Pancreas (tissue), 10 donors: ENCODE measurements around the gene ERF. TPM values are rescaled to one million over a fixed set of nuclear protein-coding genes. Genes with fewer than 3 reads are reported as not detected.

Source experiments
- ATAC-seq, 4 donors: fragments of 200-7000 bp; cut with Tn5 transposase; one replicate each; pipeline versions ENCODE4 v1.8.0 to v1.9.1; 2020; ENCODE audit warnings: mild to moderate bottlenecking in 4 of 4, moderate library complexity in 4 of 4
- DNase-seq, 6 donors: peaks; one replicate each; pipeline ENCODE4 v3.0.0-alpha.2; 2020
- FAIRE-seq: peaks from 2 replicates; lab custom pipeline; 2012; peaks lifted over from hg19 to GRCh38; lab: Jason Lieb, UNC
- H3K27ac ChIP-seq, 4 donors: fragments of 200-600 bp; sonication (generic); 1 replicate in 3 of 4; 2 replicates in 1 of 4; pipeline versions ENCODE4 v1.5.0 to v1.8.0; 2020
- H3K27me3 ChIP-seq, 4 donors: fragments of 200-600 bp; one replicate each; pipeline ENCODE4 v1.8.0; 2021
- H3K36me3 ChIP-seq, 3 donors: fragments of 200-600 bp; sonication (generic) in 1 of 3; one replicate each; pipeline versions ENCODE4 v1.5.0 to v1.8.0; 2020 to 2021
- H3K4me1 ChIP-seq, 3 donors: fragments of 200-600 bp; one replicate each; pipeline ENCODE4 v1.8.0; 2021
- H3K4me3 ChIP-seq, 4 donors: fragments of 200-600 bp; sonication (generic) in 2 of 4; one replicate each; pipeline versions ENCODE4 v1.5.0 to v1.8.0; 2020 to 2021
- H3K9me3 ChIP-seq, 4 donors: fragments of 200-600 bp; one replicate each; pipeline ENCODE4 v1.8.0; 2021
- CTCF ChIP-seq, 4 donors: fragments of 200-600 bp; sonication (generic) in 3 of 4; IDR thresholded peaks; one replicate each; pipeline versions ENCODE4 v1.5.0 to v1.8.0; 2021; ENCODE audit warnings: antibody characterized with exemption in 4 of 4
- WGBS, 2 donors: extraction: QIAGEN DNeasy Blood & Tissue Kit; methylation state at CpG; one replicate each; pipeline ENCODE4 v1.1.7; 2013; 5-methylcytosine and 5-hydroxymethylcytosine counted together
- intact Hi-C, 3 donors: fragments of 100-400 bp; cut with DNase I; formaldehyde crosslinking; loops; one replicate each; pipeline versions ENCODE4 v1.11.1 to v1.14.2; 2022
- polyA plus RNA-seq, 2 donors: library from polyadenylated mRNA; stranded (reverse); fragments of 200-250 nt; gene quantifications; one replicate each; pipeline ENCODE4 v1.2.3, GENCODE V29; 2013
- total RNA-seq, 6 donors: library from RNA; stranded (reverse); fragmentation: NEBNext Ultra II Directional in 4 of 6; extraction: Animal tissue kit (Norgen Biotek cat#: 25700) in 4 of 6; gene quantifications; one replicate each; pipeline versions ENCODE4 v1.2.1 to v1.2.4, GENCODE V29; 2021 to 2023
- donor health status: healthy with polysubstance abuse.
- donor health status: DM: no; HTN: no; CAD: no; lungs with moderate emphysema.
- donor health status: DM: no; HTN: no; CAD: no.
- donor health status: control.
- donor health status: control.
- donor health status: Bipolar disorder and iron deficiency.
- donor health status: DM: yes; HTN: yes; CAD: no.
- donor health status: DM: no; HTN: no; CAD: no.
- donor health status: DM: no; HTN: no; CAD: no.
- donor health status: DM: yes; HTN: yes; CAD: no.

ERF gene
- total and polyA plus RNA-seq, 8 donors = 20.5 to 48.5 (median 22.9) TPM

DNA sequence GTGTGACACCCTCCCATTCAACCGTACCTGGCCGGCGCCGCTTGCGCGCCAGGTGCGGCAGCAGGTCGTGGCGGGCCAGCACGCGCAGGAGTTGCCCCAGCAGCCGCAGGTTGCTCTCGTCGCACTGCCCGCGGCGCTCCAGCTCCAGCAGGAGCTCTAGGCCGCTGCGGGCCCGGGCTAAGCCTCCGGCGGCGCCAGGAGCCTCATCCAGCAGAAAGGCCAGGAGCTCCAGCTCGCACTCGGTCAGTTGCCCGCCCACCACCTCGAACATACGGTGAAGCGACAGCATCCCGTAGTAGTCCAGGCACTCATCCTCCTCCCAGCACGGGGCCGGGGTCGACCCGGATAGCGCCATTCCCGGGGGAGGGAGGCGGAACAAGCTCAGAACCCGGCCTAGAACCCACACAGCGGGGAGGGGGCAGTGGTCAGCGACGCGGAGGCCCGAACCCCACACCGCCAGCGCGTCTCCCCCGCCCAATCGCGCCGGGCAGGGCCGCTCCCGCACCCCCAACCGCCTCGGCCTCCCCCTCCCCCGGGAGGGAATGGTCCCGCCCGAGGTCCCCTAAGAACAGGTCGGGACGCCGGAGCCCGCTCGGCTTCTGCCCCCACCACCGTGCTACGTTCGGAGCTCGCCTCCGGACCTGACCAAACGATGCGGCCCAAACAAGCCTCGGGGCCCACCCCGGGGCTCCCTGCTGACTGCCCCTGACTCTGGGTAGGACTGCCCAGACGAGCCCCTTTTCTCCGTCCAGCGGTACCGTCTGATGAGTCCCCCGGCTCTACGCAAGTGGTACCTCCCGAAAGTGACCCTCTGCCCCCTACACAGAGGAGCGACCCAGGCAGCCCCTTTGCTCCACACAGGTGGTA is 38.0 kb downstream of the ERF start:
- Histone ChIP-seq H3K9me3 (no peaks in the 10 kb centered on the region), H3K27me3 (no peaks in the 10 kb centered on the region), H3K4me3 (peak overlapping the region; percentile 47 to 75 (median 68)), H3K27ac (peak overlapping the region; percentile 82 to 98 (median 90)), H3K4me1 (peaks cover 5 to 39% (median 15%) of the 10 kb centered on the region in 3 donors), H3K36me3 (peaks cover 0 to 6% (median 0%) of the 10 kb centered on the region in 3 donors)
- no peak for TF ChIP-seq CTCF (IDR thresholded peaks at IDR 0.05)
- intact Hi-C loops = no loop called here
- FAIRE-seq = no peak
- peak in 5 of 6 donors; percentile 51 to 89 (median 76) for DNase-seq
- peak; percentile 17 to 32 (median 30) for ATAC-seq
- 1% methylated on average over 59 to 79 of the region's 79 CpGs for WGBS, 2 donors

GRCh38 chr19:42214810-42215485 is 40.0 kb downstream of the ERF start:
- no peaks in the 10 kb centered on the region for H3K27me3 ChIP-seq
- no peaks in the 10 kb centered on the region for H3K9me3 ChIP-seq
- TF ChIP-seq CTCF (IDR thresholded peaks at IDR 0.05) = no peak
- peaks cover 1 to 6% (median 4%) of the 10 kb centered on the region in 3 donors for H3K36me3 ChIP-seq
- no peak for FAIRE-seq
- peaks cover 5 to 31% (median 15%) of the 10 kb centered on the region in 3 donors for H3K4me1 ChIP-seq
- intact Hi-C loops = no loop called here
- ATAC-seq = no peak
- peak in 1 of 6 donors; percentile 16 for DNase-seq
- no peak overlapping the region for H3K4me3 ChIP-seq
- no peak overlapping the region for H3K27ac ChIP-seq
- WGBS, 2 donors = 58 to 59% methylated on average over 11 of the region's 11 CpGs

- Histone ChIP-seq H3K4me1 (peaks cover 0 to 18% (median 10%) of the 10 kb centered on the region in 3 donors), H3K4me3 (no peak overlapping the region), H3K27ac (no peak overlapping the region), H3K27me3 (no peaks in the 10 kb centered on the region), H3K36me3 (peaks cover 6 to 23% (median 9%) of the 10 kb centered on the region in 3 donors), H3K9me3 (no peaks in the 10 kb centered on the region)
- ATAC-seq = no peak
- DNase-seq = no peak
- no peak for FAIRE-seq
- TF ChIP-seq CTCF (IDR thresholded peaks at IDR 0.05) = no peak
- intact Hi-C loops = no loop called here
- WGBS, 2 donors = 91 to 92% methylated on average over 1 of the region's 1 CpG
Observed at GRCh38 chr19:42212886-42213285, 42.0 kb downstream of the ERF start.

DNA sequence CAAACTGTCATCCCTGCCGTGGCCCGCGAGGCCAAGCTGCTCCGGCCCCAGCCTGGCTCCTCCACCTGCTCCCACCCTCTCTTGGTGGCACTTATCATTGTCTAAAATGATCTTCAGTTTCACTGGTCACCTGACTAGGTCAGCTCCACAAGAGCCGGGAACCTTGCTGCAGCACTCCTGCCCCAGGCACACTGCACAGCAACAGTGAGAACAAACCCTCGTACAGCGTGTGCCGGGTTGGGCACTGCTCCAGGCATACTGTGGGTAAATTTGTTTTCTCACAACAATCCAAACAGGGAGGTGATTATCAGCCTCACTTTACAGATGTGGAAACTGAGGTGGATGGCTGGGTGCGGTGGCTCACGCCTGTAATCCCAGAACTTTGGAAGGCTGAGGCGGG is 46.3 kb downstream of the ERF start:
- FAIRE-seq = no peak
- H3K4me1 ChIP-seq = no peaks in the 10 kb centered on the region
- no peaks in the 10 kb centered on the region for H3K27me3 ChIP-seq
- ATAC-seq = peak in 2 of 4 donors; percentile 26 to 60
- intact Hi-C loops = no loop called here
- TF ChIP-seq CTCF (IDR thresholded peaks at IDR 0.05) = no peak
- H3K9me3 ChIP-seq = no peaks in the 10 kb centered on the region
- WGBS, 2 donors = 51 to 53% methylated on average over 11 of the region's 11 CpGs
- no peak overlapping the region for H3K27ac ChIP-seq
- no peak overlapping the region for H3K4me3 ChIP-seq
- DNase-seq = no peak
- H3K36me3 ChIP-seq = peaks cover 0 to 57% (median 16%) of the 10 kb centered on the region in 3 donors
